Stimulated activated CD8-positive, alpha-beta memory T cell treated with anti-CD3 and anti-CD28 coated beads, Interleukin-7, amount 100 ng/mL, for 4 hours (primary cell): ENCODE measurements around the gene NRG2.

Source experiments
- DNase-seq, 2 donors: peaks; one replicate each; pipeline ENCODE4 v3.0.0-alpha.2; 2020; ENCODE audit warnings: low read depth in 2 of 2

NRG2 gene

GRCh38 chr5:140042643-140043507 lies at the start of gene NRG2:
Gene NRG2, minus strand, starts transcription at chr5:140043299.
- DNase-seq: peak in 1 of 2 donors; percentile 33

GRCh38 chr5:140090251-140090650 lies 47.2 kb upstream of the NRG2 start:
- DNase-seq: no peak

- no peak for DNase-seq
Measured at GRCh38 chr5:140084541-140084940, 41.4 kb upstream of the NRG2 start.

GRCh38 chr5:140083650-140084049 lies 40.6 kb upstream of the NRG2 start:
- no peak for DNase-seq

GRCh38 chr5:140083120-140083519 lies 40.0 kb upstream of the NRG2 start:
- DNase-seq: no peak

GRCh38 chr5:140076788-140077187 lies 33.7 kb upstream of the NRG2 start:
- DNase-seq: no peak

- no peak for DNase-seq
Measured at GRCh38 chr5:140076142-140076541, 33.0 kb upstream of the NRG2 start.

GRCh38 chr5:140075371-140075770 lies 32.3 kb upstream of the NRG2 start:
- DNase-seq: no peak

- no peak for DNase-seq
Measured at GRCh38 chr5:140073296-140073695, 30.2 kb upstream of the NRG2 start.

GRCh38 chr5:140072812-140073211 lies 29.7 kb upstream of the NRG2 start:
- DNase-seq: no peak

GRCh38 chr5:140060816-140061215 lies 17.7 kb upstream of the NRG2 start:
- DNase-seq: no peak

GRCh38 chr5:140058212-140058932 lies 15.3 kb upstream of the NRG2 start:
- DNase-seq: no peak

- DNase-seq: no peak
Measured at GRCh38 chr5:140056880-140057279, 13.8 kb upstream of the NRG2 start.

- DNase-seq: no peak
Measured at GRCh38 chr5:140055152-140055551, 12.1 kb upstream of the NRG2 start.

- DNase-seq: no peak
Measured at GRCh38 chr5:140054086-140054689, 11.1 kb upstream of the NRG2 start.

GRCh38 chr5:140051950-140052349 lies 8.9 kb upstream of the NRG2 start:
- no peak for DNase-seq

GRCh38 chr5:140049713-140050112 lies 6.6 kb upstream of the NRG2 start:
- DNase-seq: no peak

GRCh38 chr5:140049205-140049604 lies 6.1 kb upstream of the NRG2 start:
- no peak for DNase-seq

- no peak for DNase-seq
Measured at GRCh38 chr5:140044041-140044440, 942 bp upstream of the NRG2 start.

GRCh38 chr5:140043508-140043872 lies 391 bp upstream of the NRG2 start:
- DNase-seq: no peak

GRCh38 chr5:140042393-140042642 lies 781 bp downstream of the NRG2 start:
- no peak for DNase-seq

- DNase-seq: no peak
Measured at GRCh38 chr5:140041492-140042392, 1.4 kb downstream of the NRG2 start.
